HEK293 (cell line): Measurements from ENCODE around the gene CRYZL1.

Experiments used
- BCL11B ChIP-seq: fragments of 450-650 bp; formaldehyde crosslinking; IDR thresholded peaks from 2 replicates; pipeline ENCODE4 v1.5.1; 2016; ENCODE audit warnings: low read depth, missing biosample characterization, missing genetic modification characterization
- EGR2 ChIP-seq: fragments of 450-650 bp; formaldehyde crosslinking; IDR thresholded peaks from 2 replicates; pipeline ENCODE4 v1.5.1; 2016; ENCODE audit warnings: low read depth, missing biosample characterization, missing genetic modification characterization
- HOXC10 ChIP-seq: sonication (generic); formaldehyde crosslinking; IDR thresholded peaks from 2 replicates; pipeline ENCODE4 v1.8.1; 2023; ENCODE audit warnings: mild to moderate bottlenecking, missing genetic modification reagents
- HOXD13 ChIP-seq: sonication (generic); formaldehyde crosslinking; IDR thresholded peaks from 2 replicates; pipeline ENCODE4 v1.8.0; 2022; ENCODE audit warnings: missing genetic modification reagents, borderline replicate concordance
- REPIN1 ChIP-seq: fragments of 450-650 bp; formaldehyde crosslinking; IDR thresholded peaks from 2 replicates; pipeline ENCODE4 v1.5.1; 2017; ENCODE audit warnings: missing biosample characterization, missing genetic modification characterization, low read depth
- SP3 ChIP-seq: fragments of 450-650 bp; formaldehyde crosslinking; IDR thresholded peaks from 2 replicates; pipeline ENCODE4 v1.5.1; 2016; ENCODE audit warnings: missing biosample characterization, missing genetic modification characterization
- ZFP3 ChIP-seq: fragments of 450-650 bp; formaldehyde crosslinking; IDR thresholded peaks from 2 replicates; pipeline ENCODE4 v1.5.1; 2016; ENCODE audit warnings: low read depth, missing biosample characterization, missing genetic modification characterization
- ZFP41 ChIP-seq: fragments of 450-650 bp; formaldehyde crosslinking; IDR thresholded peaks from 2 replicates; pipeline ENCODE4 v1.5.1; 2016; ENCODE audit warnings: missing biosample characterization, missing genetic modification characterization, borderline replicate concordance
- ZNF114 ChIP-seq: fragments of 450-650 bp; formaldehyde crosslinking; IDR thresholded peaks from 2 replicates; pipeline ENCODE4 v1.5.0; 2017; ENCODE audit warnings: missing biosample characterization, missing genetic modification characterization
- ZNF140 ChIP-seq: fragments of 450-650 bp; formaldehyde crosslinking; IDR thresholded peaks from 2 replicates; pipeline ENCODE4 v1.5.1; 2016; ENCODE audit warnings: missing biosample characterization, missing genetic modification characterization
- ZNF157 ChIP-seq: fragments of 450-650 bp; formaldehyde crosslinking; IDR thresholded peaks from 2 replicates; pipeline ENCODE4 v1.5.1; 2016; ENCODE audit warnings: missing biosample characterization, missing genetic modification characterization
- ZNF23 ChIP-seq: fragments of 450-650 bp; formaldehyde crosslinking; IDR thresholded peaks from 2 replicates; pipeline ENCODE4 v1.5.1; 2016; ENCODE audit warnings: missing biosample characterization, missing genetic modification characterization, borderline replicate concordance
- ZNF239 ChIP-seq: fragments of 450-650 bp; formaldehyde crosslinking; IDR thresholded peaks from 2 replicates; pipeline ENCODE4 v1.5.1; 2016; ENCODE audit warnings: missing biosample characterization, missing genetic modification characterization
- ZNF292 ChIP-seq: fragments of 450-650 bp; formaldehyde crosslinking; IDR thresholded peaks from 2 replicates; pipeline ENCODE4 v1.5.1; 2016; ENCODE audit warnings: low read depth, missing biosample characterization, missing genetic modification characterization, borderline replicate concordance
- ZNF394 ChIP-seq: fragments of 450-650 bp; formaldehyde crosslinking; IDR thresholded peaks from 2 replicates; pipeline ENCODE4 v1.5.1; 2016; ENCODE audit warnings: missing biosample characterization, missing genetic modification characterization, mild to moderate bottlenecking, moderate library complexity, borderline replicate concordance
- ZNF423 ChIP-seq: fragments of 450-650 bp; formaldehyde crosslinking; IDR thresholded peaks from 2 replicates; pipeline ENCODE4 v1.5.1; 2016; ENCODE audit warnings: missing biosample characterization, missing genetic modification characterization
- ZNF433 ChIP-seq: fragments of 450-650 bp; formaldehyde crosslinking; IDR thresholded peaks from 2 replicates; pipeline ENCODE4 v1.5.1; 2016; ENCODE audit warnings: missing biosample characterization, missing genetic modification characterization, low read depth
- ZNF501 ChIP-seq: fragments of 450-650 bp; formaldehyde crosslinking; IDR thresholded peaks from 2 replicates; pipeline ENCODE4 v1.5.1; 2016; ENCODE audit warnings: missing biosample characterization, missing genetic modification characterization
- ZNF558 ChIP-seq: fragments of 450-650 bp; formaldehyde crosslinking; IDR thresholded peaks from 2 replicates; pipeline ENCODE4 v1.5.1; 2016; ENCODE audit warnings: missing biosample characterization, missing genetic modification characterization
- ZNF610 ChIP-seq: fragments of 450-650 bp; formaldehyde crosslinking; IDR thresholded peaks from 2 replicates; pipeline ENCODE4 v1.5.1; 2016; ENCODE audit warnings: missing biosample characterization, missing genetic modification characterization, borderline replicate concordance
- ZNF626 ChIP-seq: fragments of 450-650 bp; sonication (Bioruptor Pico); formaldehyde crosslinking; IDR thresholded peaks from 2 replicates; pipeline ENCODE4 v1.5.1; 2018; ENCODE audit warnings: missing biosample characterization, missing genetic modification characterization, inconsistent platforms
- TF ChIP-seq, protein P1 (sequence below): fragments of 450-650 bp; formaldehyde crosslinking; IDR thresholded peaks from 2 replicates; pipeline ENCODE4 v1.5.1; 2016; ENCODE audit warnings: missing biosample characterization, missing genetic modification characterization
- TF ChIP-seq, protein P2 (sequence below): fragments of 450-650 bp; formaldehyde crosslinking; IDR thresholded peaks from 2 replicates; pipeline ENCODE4 v1.5.1; 2017; ENCODE audit warnings: missing biosample characterization, missing genetic modification characterization
- TF ChIP-seq, protein P3 (sequence below): fragments of 450-650 bp; formaldehyde crosslinking; IDR thresholded peaks from 2 replicates; pipeline ENCODE4 v1.5.1; 2016; ENCODE audit warnings: missing biosample characterization, missing genetic modification characterization
- TF ChIP-seq, protein P4 (sequence below): fragments of 450-650 bp; formaldehyde crosslinking; IDR thresholded peaks from 2 replicates; pipeline ENCODE4 v1.5.1; 2016; ENCODE audit warnings: missing biosample characterization, missing genetic modification characterization
- TF ChIP-seq, protein P5 (sequence below): fragments of 450-650 bp; formaldehyde crosslinking; IDR thresholded peaks from 2 replicates; pipeline ENCODE4 v1.5.1; 2016; ENCODE audit warnings: missing biosample characterization, missing genetic modification characterization

CRYZL1 gene

DNA sequence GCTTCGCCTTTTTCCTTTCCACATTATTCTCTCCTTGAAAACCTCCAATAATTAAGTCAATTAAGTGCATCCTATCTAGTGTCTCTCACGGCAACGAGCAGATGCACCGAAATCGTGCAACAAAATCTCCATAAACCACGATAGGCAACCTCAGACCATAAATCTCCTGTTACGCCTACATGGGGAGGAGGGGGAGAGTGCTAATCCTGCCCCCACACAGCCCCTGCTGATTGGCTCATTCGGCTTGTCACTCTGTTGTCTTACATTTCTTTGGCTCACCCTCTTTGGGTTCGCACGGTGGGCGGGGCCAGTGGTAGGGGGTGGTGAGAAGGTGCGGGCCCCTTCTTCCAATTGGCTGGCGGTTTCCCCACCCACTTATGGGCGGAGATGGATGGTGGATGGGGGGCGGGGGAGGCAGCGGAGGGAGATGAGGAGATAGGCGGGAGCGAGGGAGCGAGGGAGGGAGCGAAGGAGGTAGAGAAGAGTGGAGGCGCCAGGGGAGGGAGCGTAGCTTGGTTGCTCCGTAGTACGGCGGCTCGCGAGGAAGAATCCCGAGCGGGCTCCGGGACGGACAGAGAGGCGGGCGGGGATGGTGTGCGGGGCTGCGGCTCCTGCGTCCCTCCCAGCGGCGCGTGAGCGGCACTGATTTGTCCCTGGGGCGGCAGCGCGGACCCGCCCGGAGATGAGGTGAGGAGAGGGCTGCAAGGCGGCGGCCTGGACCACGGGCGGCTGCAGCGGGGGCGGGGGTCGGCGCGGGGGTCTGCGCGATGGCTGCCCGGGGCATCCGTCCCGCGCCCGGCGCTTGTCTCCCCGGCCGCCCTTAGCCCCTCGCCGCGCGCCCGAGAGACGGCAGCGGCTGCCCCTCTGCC, 720 bp upstream of the CRYZL1 start, which contains the start of gene ITSN1 (continued):
- TF ChIP-seq ZNF140 (tag by site-specific recombination), result peak; percentile 98
- no peak for TF ChIP-seq ZNF558
- no peak for TF ChIP-seq REPIN1 (tag by site-specific recombination)
- peak; percentile 99 for TF ChIP-seq SP3 (tag by site-specific recombination)
- TF ChIP-seq, protein P1, sequence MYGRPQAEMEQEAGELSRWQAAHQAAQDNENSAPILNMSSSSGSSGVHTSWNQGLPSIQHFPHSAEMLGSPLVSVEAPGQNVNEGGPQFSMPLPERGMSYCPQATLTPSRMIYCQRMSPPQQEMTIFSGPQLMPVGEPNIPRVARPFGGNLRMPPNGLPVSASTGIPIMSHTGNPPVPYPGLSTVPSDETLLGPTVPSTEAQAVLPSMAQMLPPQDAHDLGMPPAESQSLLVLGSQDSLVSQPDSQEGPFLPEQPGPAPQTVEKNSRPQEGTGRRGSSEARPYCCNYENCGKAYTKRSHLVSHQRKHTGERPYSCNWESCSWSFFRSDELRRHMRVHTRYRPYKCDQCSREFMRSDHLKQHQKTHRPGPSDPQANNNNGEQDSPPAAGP (tag by site-specific recombination), result peak; percentile 81; the same call in 1 of the 2 replicates
- peak; percentile 99 for TF ChIP-seq EGR2 (tag by site-specific recombination)
- TF ChIP-seq ZNF239, result no peak
- peak; percentile 60; the same call in 1 of the 2 replicates for TF ChIP-seq BCL11B (tag by site-specific recombination)
- TF ChIP-seq ZNF423, result peak; percentile 22; the same call in 1 of the 2 replicates
- peak; percentile 74; the same call in 1 of the 2 replicates for TF ChIP-seq ZNF394
- TF ChIP-seq ZNF292 (tag by site-specific recombination), result no peak
- TF ChIP-seq, protein P2, sequence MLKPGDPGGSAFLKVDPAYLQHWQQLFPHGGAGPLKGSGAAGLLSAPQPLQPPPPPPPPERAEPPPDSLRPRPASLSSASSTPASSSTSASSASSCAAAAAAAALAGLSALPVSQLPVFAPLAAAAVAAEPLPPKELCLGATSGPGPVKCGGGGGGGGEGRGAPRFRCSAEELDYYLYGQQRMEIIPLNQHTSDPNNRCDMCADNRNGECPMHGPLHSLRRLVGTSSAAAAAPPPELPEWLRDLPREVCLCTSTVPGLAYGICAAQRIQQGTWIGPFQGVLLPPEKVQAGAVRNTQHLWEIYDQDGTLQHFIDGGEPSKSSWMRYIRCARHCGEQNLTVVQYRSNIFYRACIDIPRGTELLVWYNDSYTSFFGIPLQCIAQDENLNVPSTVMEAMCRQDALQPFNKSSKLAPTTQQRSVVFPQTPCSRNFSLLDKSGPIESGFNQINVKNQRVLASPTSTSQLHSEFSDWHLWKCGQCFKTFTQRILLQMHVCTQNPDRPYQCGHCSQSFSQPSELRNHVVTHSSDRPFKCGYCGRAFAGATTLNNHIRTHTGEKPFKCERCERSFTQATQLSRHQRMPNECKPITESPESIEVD (tag by site-specific recombination), result no peak
- TF ChIP-seq ZNF610 (tag by site-specific recombination), result peak; percentile 91
- TF ChIP-seq ZNF501 (tag by site-specific recombination), result no peak
- TF ChIP-seq, protein P3, sequence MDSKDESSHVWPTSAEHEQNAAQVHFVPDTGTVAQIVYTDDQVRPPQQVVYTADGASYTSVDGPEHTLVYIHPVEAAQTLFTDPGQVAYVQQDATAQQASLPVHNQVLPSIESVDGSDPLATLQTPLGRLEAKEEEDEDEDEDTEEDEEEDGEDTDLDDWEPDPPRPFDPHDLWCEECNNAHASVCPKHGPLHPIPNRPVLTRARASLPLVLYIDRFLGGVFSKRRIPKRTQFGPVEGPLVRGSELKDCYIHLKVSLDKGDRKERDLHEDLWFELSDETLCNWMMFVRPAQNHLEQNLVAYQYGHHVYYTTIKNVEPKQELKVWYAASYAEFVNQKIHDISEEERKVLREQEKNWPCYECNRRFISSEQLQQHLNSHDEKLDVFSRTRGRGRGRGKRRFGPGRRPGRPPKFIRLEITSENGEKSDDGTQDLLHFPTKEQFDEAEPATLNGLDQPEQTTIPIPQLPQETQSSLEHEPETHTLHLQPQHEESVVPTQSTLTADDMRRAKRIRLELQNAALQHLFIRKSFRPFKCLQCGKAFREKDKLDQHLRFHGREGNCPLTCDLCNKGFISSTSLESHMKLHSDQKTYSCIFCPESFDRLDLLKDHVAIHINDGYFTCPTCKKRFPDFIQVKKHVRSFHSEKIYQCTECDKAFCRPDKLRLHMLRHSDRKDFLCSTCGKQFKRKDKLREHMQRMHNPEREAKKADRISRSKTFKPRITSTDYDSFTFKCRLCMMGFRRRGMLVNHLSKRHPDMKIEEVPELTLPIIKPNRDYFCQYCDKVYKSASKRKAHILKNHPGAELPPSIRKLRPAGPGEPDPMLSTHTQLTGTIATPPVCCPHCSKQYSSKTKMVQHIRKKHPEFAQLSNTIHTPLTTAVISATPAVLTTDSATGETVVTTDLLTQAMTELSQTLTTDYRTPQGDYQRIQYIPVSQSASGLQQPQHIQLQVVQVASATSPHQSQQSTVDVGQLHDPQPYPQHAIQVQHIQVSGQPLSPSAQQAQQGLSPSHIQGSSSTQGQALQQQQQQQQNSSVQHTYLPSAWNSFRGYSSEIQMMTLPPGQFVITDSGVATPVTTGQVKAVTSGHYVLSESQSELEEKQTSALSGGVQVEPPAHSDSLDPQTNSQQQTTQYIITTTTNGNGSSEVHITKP (tag by site-specific recombination), result peak; percentile 91
- TF ChIP-seq ZFP41, result no peak
- TF ChIP-seq ZNF114 (tag by site-specific recombination), result no peak
- no peak for TF ChIP-seq ZNF23
- TF ChIP-seq, protein P4, sequence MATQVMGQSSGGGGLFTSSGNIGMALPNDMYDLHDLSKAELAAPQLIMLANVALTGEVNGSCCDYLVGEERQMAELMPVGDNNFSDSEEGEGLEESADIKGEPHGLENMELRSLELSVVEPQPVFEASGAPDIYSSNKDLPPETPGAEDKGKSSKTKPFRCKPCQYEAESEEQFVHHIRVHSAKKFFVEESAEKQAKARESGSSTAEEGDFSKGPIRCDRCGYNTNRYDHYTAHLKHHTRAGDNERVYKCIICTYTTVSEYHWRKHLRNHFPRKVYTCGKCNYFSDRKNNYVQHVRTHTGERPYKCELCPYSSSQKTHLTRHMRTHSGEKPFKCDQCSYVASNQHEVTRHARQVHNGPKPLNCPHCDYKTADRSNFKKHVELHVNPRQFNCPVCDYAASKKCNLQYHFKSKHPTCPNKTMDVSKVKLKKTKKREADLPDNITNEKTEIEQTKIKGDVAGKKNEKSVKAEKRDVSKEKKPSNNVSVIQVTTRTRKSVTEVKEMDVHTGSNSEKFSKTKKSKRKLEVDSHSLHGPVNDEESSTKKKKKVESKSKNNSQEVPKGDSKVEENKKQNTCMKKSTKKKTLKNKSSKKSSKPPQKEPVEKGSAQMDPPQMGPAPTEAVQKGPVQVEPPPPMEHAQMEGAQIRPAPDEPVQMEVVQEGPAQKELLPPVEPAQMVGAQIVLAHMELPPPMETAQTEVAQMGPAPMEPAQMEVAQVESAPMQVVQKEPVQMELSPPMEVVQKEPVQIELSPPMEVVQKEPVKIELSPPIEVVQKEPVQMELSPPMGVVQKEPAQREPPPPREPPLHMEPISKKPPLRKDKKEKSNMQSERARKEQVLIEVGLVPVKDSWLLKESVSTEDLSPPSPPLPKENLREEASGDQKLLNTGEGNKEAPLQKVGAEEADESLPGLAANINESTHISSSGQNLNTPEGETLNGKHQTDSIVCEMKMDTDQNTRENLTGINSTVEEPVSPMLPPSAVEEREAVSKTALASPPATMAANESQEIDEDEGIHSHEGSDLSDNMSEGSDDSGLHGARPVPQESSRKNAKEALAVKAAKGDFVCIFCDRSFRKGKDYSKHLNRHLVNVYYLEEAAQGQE (tag by site-specific recombination), result peak; percentile 36; the same call in 1 of the 2 replicates
- TF ChIP-seq HOXC10 (CRISPR knock-in tag), result peak; percentile 95
- TF ChIP-seq ZNF433 (tag by site-specific recombination), result no peak
- no peak for TF ChIP-seq ZNF157
- no peak for TF ChIP-seq ZFP3 (tag by site-specific recombination)
- TF ChIP-seq, protein P5, sequence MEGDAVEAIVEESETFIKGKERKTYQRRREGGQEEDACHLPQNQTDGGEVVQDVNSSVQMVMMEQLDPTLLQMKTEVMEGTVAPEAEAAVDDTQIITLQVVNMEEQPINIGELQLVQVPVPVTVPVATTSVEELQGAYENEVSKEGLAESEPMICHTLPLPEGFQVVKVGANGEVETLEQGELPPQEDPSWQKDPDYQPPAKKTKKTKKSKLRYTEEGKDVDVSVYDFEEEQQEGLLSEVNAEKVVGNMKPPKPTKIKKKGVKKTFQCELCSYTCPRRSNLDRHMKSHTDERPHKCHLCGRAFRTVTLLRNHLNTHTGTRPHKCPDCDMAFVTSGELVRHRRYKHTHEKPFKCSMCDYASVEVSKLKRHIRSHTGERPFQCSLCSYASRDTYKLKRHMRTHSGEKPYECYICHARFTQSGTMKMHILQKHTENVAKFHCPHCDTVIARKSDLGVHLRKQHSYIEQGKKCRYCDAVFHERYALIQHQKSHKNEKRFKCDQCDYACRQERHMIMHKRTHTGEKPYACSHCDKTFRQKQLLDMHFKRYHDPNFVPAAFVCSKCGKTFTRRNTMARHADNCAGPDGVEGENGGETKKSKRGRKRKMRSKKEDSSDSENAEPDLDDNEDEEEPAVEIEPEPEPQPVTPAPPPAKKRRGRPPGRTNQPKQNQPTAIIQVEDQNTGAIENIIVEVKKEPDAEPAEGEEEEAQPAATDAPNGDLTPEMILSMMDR (tag by site-specific recombination), result no peak
- TF ChIP-seq HOXD13 (CRISPR knock-in tag), result no peak
- no peak for TF ChIP-seq ZNF626 (tag by site-specific recombination)
